ENCODE results near the gene GNL3.
"Not testable (repeated sequence)": the region's sequence is repeated elsewhere in the genome, so short reads cannot be mapped to it uniquely, and the experiment has no call there.

Gene GNL3

GRCh38 chr3:52722491-52722890, 36.7 kb downstream of the GNL3 start:
- DNase-seq: no peak

- DNase-seq: no peak
Observed at GRCh38 chr3:52723935-52724334, 38.1 kb downstream of the GNL3 start.

GRCh38 chr3:52724511-52724910, 38.7 kb downstream of the GNL3 start:
- DNase-seq: no peak

- DNase-seq: not testable (repeated sequence)
Observed at GRCh38 chr3:52728753-52729152, 42.9 kb downstream of the GNL3 start.

GRCh38 chr3:52730681-52731080, 44.8 kb downstream of the GNL3 start:
- no peak for DNase-seq

GRCh38 chr3:52731590-52731989, 45.8 kb downstream of the GNL3 start:
- DNase-seq: no peak

- no peak for DNase-seq
Observed at GRCh38 chr3:52733256-52733891, 47.5 kb downstream of the GNL3 start.

GRCh38 chr3:52739730-52740129, 53.9 kb downstream of the GNL3 start:
- DNase-seq: no peak

- DNase-seq: no peak
Observed at GRCh38 chr3:52742418-52743041, 56.7 kb downstream of the GNL3 start.

GRCh38 chr3:52743152-52743551, 57.3 kb downstream of the GNL3 start:
- no peak for DNase-seq

GRCh38 chr3:52743721-52744120, 57.9 kb downstream of the GNL3 start:
- DNase-seq: no peak

All from KG1 (cell line).